ENCODE results near the gene IL23R.

- TF ChIP-seq NPAS2 (CRISPR knock-in tag; IDR thresholded peaks at IDR 0.05; ENCODE audit: borderline replicate concordance) (no peak), REST (IDR thresholded peaks at IDR 0.05; ENCODE audit: borderline replicate concordance in 1 of 2, low read depth in 1 of 2, low read length in 2 of 2) (no peak), ZBTB20 (CRISPR knock-in tag; IDR thresholded peaks at IDR 0.05; ENCODE audit: borderline replicate concordance, low read depth) (no peak), BCLAF1 (IDR thresholded peaks at IDR 0.05) (no peak), E2F2 (CRISPR knock-in tag; IDR thresholded peaks at IDR 0.05; ENCODE audit: borderline replicate concordance) (no peak), THAP7 (CRISPR knock-in tag; IDR thresholded peaks at IDR 0.05) (no peak), TCF7 (IDR thresholded peaks at IDR 0.05; ENCODE audit: low read depth) (no peak), TERF1 (CRISPR knock-in tag; IDR thresholded peaks at IDR 0.05) (no peak), CTCF (CRISPR knock-in tag; IDR thresholded peaks at IDR 0.05) (no peak), POLR2A (IDR thresholded peaks at IDR 0.05; ENCODE audit: insufficient read depth in 1 of 2, low read depth in 2 of 2, low read length in 2 of 2) (no peak), ZNF564 (CRISPR knock-in tag; IDR thresholded peaks at IDR 0.05) (no peak), RFXANK (CRISPR knock-in tag; IDR thresholded peaks at IDR 0.05) (no peak), ZNF704 (CRISPR knock-in tag; IDR thresholded peaks at IDR 0.05; ENCODE audit: borderline replicate concordance) (no peak)
Measured at GRCh38 chr1:67213948-67214347, 47.7 kb downstream of the IL23R start.
